Astrocyte of the cerebellum (primary cell): ENCODE measurements around the gene ATP5MK.

Source experiments
- DNase-seq: peaks from one replicate; pipeline ENCODE4 v3.0.0-alpha.2; 2011; ENCODE audit warnings: low read depth
- H3K4me3 ChIP-seq: 2 replicates; pipeline ENCODE4 v1.5.1; 2011; ENCODE audit warnings: mild to moderate bottlenecking, low read depth, low read length, moderate library complexity
- CTCF ChIP-seq: IDR thresholded peaks from 2 replicates; pipeline ENCODE4 v1.5.1; 2012; ENCODE audit warnings: low read length, low read depth, moderate library complexity, mild to moderate bottlenecking; ENCODE audit errors: missing control alignments
- in situ Hi-C: cut with HindIII; loops from 2 replicates; pipeline ENCODE4 v1.10.0; 2017; ENCODE audit warnings: low sequenced_read_pairs

Gene ATP5MK, protein sequence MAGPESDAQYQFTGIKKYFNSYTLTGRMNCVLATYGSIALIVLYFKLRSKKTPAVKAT

DNA sequence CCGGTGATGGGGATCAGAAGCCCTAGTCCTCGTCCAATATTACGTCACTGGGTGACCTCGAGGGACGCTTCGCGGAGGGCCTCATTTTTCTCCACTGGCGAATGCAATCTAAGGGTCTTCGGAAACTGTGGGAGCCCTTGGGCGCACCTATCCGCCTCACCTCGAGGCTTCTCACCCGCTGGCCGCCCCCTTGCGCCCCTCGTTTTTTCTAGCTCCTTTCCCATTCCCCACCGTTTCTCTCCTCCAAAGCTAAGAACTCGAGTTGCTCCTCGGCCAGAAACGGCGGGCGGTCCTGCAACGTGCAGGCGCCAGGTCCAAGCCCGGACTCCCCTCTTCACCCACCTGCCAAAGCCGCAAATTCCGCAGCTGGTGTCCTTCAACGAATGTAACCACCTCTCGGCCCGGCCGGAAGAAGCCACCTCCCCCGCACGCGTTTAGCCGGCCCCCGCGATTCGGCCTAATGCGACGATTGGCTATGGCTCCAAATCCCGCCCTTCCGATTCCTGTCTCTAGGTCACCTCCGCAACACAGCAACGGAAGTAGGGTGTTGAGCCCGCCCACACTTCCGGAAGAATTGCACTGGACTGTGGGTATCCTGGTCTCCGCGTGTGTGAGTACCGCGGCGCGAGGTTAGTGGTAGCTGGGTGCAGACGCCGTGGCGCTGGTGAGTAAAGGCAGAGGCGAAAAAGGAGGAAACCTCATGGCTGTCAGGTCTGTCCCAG lies at the start of gene ATP5MK, which contains the start of gene PDCD11:
Gene ATP5MK (minus strand): TSS at position 409 of the 722 bp plus-strand sequence. CDS start 4,018 bp downstream, outside the sequence.
Gene PDCD11 (plus strand): TSS at position 560 of the 722 bp plus-strand sequence. CDS start 1,801 bp downstream, outside the sequence.
- H3K4me3 ChIP-seq = peak within 1 kb of the TSS; percentile 82
- TF ChIP-seq CTCF = peak; percentile 27
- peak; percentile 96 for DNase-seq
- in situ Hi-C loops = loop anchor here (5.0 kb wide), 1 partner anchor 56 kb away; the partner anchor contains the start of gene CALHM2

DNA sequence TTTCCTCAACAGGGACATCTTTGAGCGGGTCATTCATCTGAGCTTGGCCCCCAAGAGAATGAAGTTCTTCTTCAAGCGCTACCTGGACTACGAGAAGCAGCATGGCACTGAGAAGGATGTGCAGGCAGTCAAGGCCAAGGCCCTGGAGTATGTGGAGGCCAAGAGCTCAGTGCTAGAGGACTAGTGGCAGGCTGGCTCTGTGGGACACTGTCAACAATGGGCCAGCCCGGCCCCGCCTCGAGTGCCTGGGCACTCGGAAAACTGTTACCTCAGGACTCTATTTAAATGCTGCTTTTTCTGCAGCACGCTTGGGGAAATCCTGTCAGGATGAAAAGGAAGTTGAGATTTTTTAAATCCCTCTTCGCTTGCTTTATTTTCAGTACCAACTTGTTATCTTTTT lies 49.1 kb upstream of the ATP5MK start:
- no peak overlapping the region for H3K4me3 ChIP-seq
- in situ Hi-C loops = no loop called here
- DNase-seq = no peak
- TF ChIP-seq CTCF = no peak

- DNase-seq = no peak
- H3K4me3 ChIP-seq = no peak overlapping the region
- in situ Hi-C loops = no loop called here
- no peak for TF ChIP-seq CTCF
Observed at GRCh38 chr10:103444478-103444877, 48.2 kb upstream of the ATP5MK start.

DNA sequence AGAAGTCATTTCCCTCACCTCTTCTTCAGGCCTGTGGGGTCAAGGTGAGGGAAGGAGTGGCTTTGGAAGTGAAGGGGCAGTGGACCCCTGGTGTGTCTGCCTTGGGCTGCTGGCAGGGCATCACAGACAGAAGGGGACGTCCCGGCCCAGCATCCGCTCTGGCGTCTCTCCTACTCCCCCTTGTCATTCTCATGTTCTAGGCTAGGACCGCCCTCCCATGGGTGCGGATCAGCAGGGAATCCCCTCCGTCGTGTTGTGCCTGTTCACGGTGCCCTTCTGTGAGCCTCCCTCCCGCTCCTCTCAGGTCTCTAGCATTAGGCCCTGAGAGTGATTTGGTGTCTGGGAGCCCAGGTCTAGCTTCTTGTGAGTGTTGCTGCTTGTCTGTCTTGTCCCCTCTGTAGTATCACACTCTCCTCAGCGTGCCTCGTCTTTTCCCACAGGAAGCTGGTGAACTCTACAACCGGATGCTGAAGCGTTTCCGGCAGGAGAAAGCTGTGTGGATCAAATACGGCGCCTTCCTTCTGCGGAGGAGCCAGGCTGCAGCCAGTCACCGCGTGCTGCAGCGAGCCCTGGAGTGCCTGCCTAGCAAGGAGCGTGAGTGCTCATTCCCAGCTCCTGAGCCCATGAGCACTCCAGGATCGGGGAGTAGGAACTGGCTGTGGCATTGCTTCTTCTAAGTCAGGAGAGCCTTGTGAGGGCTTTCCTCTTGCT lies 47.4 kb upstream of the ATP5MK start:
- DNase-seq = no peak
- H3K4me3 ChIP-seq = no peak overlapping the region
- TF ChIP-seq CTCF = no peak
- in situ Hi-C loops = no loop called here

DNA sequence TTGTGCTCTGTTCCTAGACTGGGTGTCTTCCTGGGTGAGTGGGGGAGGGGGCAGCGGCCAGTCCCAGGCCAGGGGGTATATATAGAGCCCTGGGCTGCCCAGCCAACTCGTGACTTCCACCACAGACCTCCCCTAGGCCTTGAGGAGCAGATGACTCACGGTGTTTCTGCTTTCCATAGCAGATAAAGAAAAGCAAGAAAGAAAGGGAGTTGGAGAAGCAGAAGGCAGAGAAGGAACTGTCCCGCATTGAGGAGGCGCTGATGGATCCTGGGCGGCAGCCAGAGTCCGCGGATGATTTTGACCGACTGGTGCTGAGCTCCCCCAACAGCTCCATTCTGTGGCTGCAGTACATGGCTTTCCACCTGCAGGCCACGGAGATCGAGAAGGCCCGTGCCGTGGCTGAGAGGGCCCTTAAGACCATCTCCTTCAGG lies 45.8 kb upstream of the ATP5MK start:
- in situ Hi-C loops = no loop called here
- H3K4me3 ChIP-seq = no peak overlapping the region
- DNase-seq = peak; percentile 16
- no peak for TF ChIP-seq CTCF

DNA sequence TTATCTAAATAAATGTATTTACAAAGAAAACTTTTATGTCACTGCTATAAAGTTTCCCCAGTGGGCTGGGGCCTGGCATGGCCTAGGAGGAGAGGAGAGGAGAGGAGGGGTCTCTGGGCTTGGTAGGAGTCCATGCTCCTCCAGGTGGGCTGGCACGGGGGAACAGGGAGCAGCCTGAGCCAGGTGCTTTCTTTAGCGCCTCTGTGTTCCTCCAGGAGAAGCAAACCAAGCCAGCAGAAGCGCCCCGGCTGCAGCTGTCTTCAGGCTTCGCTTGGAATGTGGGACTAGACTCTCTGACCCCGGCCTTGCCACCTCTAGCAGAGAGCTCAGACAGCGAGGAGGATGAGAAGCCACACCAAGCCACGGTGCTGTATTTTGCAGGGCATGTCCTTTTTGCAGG lies 45.3 kb upstream of the ATP5MK start:
- no peak for DNase-seq
- in situ Hi-C loops = no loop called here
- TF ChIP-seq CTCF = no peak
- no peak overlapping the region for H3K4me3 ChIP-seq
